ENCODE results near the gene FGF13.

The FGF13 gene

DNA sequence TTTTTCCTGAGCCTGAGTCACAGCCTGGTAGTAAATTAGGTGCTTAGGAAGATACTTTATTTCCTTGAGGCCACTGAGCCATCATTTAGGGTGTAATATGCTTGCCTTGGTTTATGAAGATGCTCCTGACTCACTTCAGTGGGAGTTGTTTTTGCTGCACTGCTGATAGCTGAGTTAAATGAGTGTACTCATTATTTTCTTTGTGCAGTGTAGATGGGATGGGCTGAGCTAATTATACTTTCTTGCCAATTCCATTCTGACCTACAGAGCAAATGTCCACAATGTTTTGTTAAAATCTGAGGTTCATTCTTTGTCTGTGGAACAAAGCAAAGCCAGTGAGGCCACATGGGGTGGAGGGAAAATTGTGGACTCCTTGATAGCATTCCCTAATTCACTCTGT, 60.0 kb downstream of the FGF13 start:
- no peak for DNase-seq

GRCh38 chrX:138648568-138648967, 62.9 kb downstream of the FGF13 start:
- DNase-seq = no peak

DNA sequence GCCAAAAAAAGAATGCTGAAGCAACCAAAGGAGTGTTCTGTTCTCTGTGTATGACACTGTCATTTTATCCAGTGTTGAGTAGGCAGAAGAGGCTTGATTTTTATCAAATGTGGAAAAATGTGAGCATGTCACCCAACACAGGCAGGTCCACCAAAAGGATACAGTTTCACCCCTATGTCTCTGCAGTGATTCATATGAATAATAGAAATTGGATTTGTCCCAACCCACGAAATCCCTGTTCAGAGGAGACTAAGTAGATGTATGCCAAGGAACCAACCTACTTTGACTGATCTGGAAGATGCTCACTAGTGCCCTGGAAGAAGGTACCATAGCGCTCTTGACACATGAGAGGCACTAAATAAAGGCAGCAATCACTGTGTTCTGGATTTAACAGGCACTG, 72.5 kb downstream of the FGF13 start:
- DNase-seq = no peak

All from femur (tissue), 1 donor.